D721Med (cell line): ENCODE results near the gene GPR68.
"Not testable (repeated sequence)": the region's sequence is repeated elsewhere in the genome, so short reads cannot be mapped to it uniquely, and the experiment has no call there.

Experiments used
- DNase-seq: peaks from one replicate; pipeline ENCODE4 v3.0.0; 2011; ENCODE audit warnings: low spot score; ENCODE audit not compliant: insufficient read length
- FAIRE-seq: peaks from 2 replicates; lab custom pipeline; 2011; peaks lifted over from hg19 to GRCh38; lab: Jason Lieb, UNC
- CTCF ChIP-seq: IDR thresholded peaks from 2 replicates; pipeline ENCODE4 v1.5.1; 2012; ENCODE audit warnings: mild to moderate bottlenecking, control low read depth; ENCODE audit not compliant: insufficient read depth; ENCODE audit errors: missing control alignments

GPR68 gene

GRCh38 chr14:91252871-91253794 lies 8.6 kb upstream of the GPR68 start:
- FAIRE-seq (no peak), DNase-seq (no peak)
- TF ChIP-seq CTCF: no peak

GRCh38 chr14:91250912-91251311 lies 6.4 kb upstream of the GPR68 start:
- no peak for FAIRE-seq
- TF ChIP-seq CTCF: no peak
- DNase-seq: no peak

DNA sequence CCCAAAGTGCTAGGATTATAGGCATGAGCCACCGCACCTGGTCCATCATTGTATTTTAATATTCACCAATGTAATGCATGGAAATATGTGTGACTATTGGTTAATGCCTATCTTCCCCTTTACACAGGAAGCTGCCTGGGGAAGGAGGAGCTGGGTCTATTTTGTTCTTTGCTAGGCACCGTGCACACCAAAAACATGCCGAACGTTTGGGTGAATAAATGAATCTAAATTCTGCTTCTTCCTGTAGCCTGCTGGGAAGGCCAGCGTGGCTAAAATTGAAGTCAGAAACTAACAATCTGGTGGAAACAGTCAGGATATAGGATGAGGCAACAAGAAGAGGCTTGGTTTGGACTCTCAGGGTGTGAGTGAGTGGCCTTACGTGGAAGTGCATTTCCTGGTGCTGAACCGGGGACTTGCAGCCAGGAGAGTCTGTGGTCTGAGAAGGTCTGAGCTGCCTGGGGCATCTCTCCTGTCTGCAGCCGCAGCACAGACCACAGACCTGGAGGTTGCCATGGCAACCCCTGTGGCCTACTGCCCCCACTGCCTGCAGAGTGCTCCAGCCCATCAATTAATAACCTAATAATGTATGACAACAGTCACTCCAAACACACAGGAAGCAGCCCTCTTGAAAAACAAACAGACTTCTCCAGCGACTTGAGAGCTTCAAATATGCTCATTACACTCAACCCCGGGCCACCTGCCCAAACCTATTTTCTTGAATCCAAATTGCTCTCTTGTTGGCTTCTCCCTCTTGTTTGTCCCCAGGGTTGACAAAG lies 5.5 kb upstream of the GPR68 start:
- FAIRE-seq: no peak

GRCh38 chr14:91246051-91246852 lies 1.7 kb upstream of the GPR68 start:
- DNase-seq (no peak), FAIRE-seq (no peak)
- no peak for TF ChIP-seq CTCF

More for the DNA sequence above, 5.5 kb upstream of the GPR68 start:
- no peak for DNase-seq
- no peak for TF ChIP-seq CTCF

DNA sequence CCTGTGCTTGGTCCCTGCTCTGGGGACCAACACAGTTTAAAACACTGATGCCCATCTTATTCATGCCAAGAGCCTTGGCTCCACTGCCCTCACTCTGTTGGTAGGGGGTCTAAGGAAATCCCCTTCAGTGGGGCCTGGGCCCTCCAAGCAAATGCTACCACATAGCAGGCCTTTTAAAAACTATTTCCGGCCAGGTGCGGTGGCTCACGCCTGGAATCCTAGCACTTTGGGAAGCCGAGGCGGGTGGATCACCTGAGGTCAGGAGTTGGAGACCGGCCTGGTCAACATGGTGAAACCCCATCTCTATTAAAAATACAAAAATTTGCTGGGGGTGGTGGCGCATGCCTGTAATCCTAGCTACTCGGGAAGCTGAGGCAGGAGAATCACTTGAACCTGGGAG lies 1.1 kb upstream of the GPR68 start:
- FAIRE-seq, DNase-seq: not testable (repeated sequence)

DNA sequence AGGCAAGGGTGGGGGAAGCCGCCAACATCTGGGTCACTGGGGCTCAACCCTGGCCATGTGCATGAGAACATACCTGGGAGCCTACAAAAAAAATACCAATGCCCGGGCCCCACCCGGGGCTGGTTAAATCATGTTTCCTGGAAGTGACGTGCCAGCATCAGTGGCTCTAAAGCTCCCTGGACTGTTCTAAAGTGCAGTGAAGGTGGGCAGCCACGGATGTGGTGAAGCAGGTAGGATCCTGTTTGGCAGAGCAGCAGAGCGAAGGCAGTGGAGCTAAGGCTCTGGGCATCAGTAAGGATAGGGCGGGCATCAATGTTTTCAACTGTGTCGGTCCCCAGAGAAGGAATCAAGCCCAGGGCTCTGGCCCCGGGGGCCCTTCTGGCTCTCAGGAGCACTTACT lies 525 bp upstream of the GPR68 start:
- DNase-seq: no peak
- TF ChIP-seq CTCF: no peak
- FAIRE-seq: no peak

GRCh38 chr14:91243074-91243471 lies 1.4 kb downstream of the GPR68 start:
- DNase-seq (no peak), FAIRE-seq (no peak)
- TF ChIP-seq CTCF: no peak
